ENCODE measurements around the gene FRAS1.

Gene FRAS1

GRCh38 chr4:78529569-78530209 is 472.6 kb downstream of the FRAS1 start:
- TF ChIP-seq SIN3A (IDR thresholded peaks at IDR 0.05; ENCODE audit: borderline replicate concordance, insufficient read depth, low read length), result no peak
- TF ChIP-seq POLR2AphosphoS5 (IDR thresholded peaks at IDR 0.05; ENCODE audit: low read depth, low read length), result no peak
- no peak for TF ChIP-seq FOXP2 (optimal IDR thresholded peaks at IDR 0.05; ENCODE audit: borderline replicate concordance, extremely low read depth, extremely low read length, insufficient read depth)
- no peak for TF ChIP-seq TAF1 (IDR thresholded peaks at IDR 0.05; ENCODE audit: borderline replicate concordance, insufficient read depth, low read length)
- TF ChIP-seq, protein P1, sequence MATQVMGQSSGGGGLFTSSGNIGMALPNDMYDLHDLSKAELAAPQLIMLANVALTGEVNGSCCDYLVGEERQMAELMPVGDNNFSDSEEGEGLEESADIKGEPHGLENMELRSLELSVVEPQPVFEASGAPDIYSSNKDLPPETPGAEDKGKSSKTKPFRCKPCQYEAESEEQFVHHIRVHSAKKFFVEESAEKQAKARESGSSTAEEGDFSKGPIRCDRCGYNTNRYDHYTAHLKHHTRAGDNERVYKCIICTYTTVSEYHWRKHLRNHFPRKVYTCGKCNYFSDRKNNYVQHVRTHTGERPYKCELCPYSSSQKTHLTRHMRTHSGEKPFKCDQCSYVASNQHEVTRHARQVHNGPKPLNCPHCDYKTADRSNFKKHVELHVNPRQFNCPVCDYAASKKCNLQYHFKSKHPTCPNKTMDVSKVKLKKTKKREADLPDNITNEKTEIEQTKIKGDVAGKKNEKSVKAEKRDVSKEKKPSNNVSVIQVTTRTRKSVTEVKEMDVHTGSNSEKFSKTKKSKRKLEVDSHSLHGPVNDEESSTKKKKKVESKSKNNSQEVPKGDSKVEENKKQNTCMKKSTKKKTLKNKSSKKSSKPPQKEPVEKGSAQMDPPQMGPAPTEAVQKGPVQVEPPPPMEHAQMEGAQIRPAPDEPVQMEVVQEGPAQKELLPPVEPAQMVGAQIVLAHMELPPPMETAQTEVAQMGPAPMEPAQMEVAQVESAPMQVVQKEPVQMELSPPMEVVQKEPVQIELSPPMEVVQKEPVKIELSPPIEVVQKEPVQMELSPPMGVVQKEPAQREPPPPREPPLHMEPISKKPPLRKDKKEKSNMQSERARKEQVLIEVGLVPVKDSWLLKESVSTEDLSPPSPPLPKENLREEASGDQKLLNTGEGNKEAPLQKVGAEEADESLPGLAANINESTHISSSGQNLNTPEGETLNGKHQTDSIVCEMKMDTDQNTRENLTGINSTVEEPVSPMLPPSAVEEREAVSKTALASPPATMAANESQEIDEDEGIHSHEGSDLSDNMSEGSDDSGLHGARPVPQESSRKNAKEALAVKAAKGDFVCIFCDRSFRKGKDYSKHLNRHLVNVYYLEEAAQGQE (IDR thresholded peaks at IDR 0.05; ENCODE audit: insufficient read depth in 1 of 2, low read depth in 2 of 2, low read length in 2 of 2), result no peak

DNA sequence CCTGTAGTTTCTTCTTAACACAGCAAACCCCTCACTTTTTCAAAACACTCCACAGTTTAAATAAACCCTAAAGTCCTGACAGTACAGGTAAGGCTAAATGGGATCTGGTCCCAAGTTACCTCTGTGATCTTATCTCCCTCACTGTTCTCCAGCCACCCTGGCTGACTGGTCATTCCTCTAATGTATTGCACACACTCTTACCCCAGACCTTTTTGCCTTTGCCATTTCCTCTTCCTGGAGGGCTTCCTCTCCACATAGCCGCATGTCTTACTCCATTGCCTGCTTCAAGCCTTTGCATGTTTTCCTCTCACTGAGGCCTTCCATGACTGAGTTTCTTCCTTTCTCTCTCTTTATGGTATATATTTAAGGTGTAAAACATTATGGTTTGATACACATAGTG is 474.9 kb downstream of the FRAS1 start:
- TF ChIP-seq SIN3A (IDR thresholded peaks at IDR 0.05; ENCODE audit: borderline replicate concordance, insufficient read depth, low read length), result no peak
- TF ChIP-seq POLR2AphosphoS5 (IDR thresholded peaks at IDR 0.05; ENCODE audit: low read depth, low read length), result no peak
- TF ChIP-seq, protein P1 (IDR thresholded peaks at IDR 0.05; ENCODE audit: insufficient read depth in 1 of 2, low read depth in 2 of 2, low read length in 2 of 2), result no peak
- TF ChIP-seq FOXP2 (optimal IDR thresholded peaks at IDR 0.05; ENCODE audit: borderline replicate concordance, extremely low read depth, extremely low read length, insufficient read depth), result no peak
- TF ChIP-seq TAF1 (IDR thresholded peaks at IDR 0.05; ENCODE audit: borderline replicate concordance, insufficient read depth, low read length), result no peak

DNA sequence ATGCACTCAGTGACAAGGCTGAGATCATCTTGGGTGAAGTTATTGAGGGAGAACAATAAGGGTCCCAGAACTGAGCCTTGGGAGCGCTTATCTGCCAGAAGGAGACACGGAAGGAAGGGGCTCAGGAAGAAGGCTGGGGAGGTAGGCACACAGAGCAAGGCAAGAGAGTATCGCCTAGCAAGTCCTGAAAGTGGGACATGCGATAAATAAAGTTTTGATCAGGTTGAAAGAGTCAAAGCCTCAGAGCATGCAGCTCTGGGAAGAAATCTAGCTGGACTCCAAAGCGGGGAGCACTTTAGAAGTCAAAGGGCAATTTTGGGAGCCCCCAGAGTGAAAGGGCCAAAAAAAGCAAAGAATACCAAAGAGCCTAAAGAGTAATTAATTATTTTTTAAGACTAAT is 476.7 kb downstream of the FRAS1 start:
- TF ChIP-seq TAF1 (IDR thresholded peaks at IDR 0.05; ENCODE audit: borderline replicate concordance, insufficient read depth, low read length), result no peak
- TF ChIP-seq, protein P1 (IDR thresholded peaks at IDR 0.05; ENCODE audit: insufficient read depth in 1 of 2, low read depth in 2 of 2, low read length in 2 of 2), result no peak
- no peak for TF ChIP-seq POLR2AphosphoS5 (IDR thresholded peaks at IDR 0.05; ENCODE audit: low read depth, low read length)
- no peak for TF ChIP-seq SIN3A (IDR thresholded peaks at IDR 0.05; ENCODE audit: borderline replicate concordance, insufficient read depth, low read length)
- no peak for TF ChIP-seq FOXP2 (optimal IDR thresholded peaks at IDR 0.05; ENCODE audit: borderline replicate concordance, extremely low read depth, extremely low read length, insufficient read depth)

DNA sequence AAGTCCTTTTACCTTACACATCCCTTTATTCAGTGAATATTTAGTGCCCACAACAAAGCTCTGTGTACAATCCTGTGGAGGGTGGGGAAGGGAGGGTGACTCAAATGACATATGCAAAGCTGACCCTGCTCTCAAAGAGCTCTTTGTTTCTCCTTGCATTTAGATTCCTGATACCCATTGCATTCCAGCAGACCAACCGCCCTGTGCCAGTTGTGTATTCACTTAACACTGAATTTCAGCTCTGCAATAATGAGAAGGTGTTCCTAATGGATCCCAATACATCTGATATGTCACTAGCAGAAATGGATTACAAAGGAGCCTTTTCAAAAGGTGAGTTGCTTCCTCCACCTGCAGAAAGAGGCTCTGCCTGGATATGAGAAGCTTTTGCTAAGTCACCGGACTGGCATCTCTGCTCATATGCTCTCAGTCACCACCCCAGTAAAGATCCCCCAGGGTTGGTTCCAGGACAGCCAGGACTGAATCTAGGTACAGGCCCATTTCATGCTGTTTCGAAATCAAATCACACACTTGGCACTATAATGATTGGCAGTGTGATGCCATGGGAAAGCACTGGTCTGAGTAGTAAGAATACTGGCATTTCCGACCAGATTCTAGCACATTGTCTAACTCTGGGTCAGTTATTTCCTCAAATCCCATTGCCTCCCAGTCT is 477.3 kb downstream of the FRAS1 start:
- TF ChIP-seq, protein P1 (IDR thresholded peaks at IDR 0.05; ENCODE audit: insufficient read depth in 1 of 2, low read depth in 2 of 2, low read length in 2 of 2), result no peak
- TF ChIP-seq TAF1 (IDR thresholded peaks at IDR 0.05; ENCODE audit: borderline replicate concordance, insufficient read depth, low read length) (no peak), SIN3A (IDR thresholded peaks at IDR 0.05; ENCODE audit: borderline replicate concordance, insufficient read depth, low read length) (no peak), POLR2AphosphoS5 (IDR thresholded peaks at IDR 0.05; ENCODE audit: low read depth, low read length) (no peak), FOXP2 (optimal IDR thresholded peaks at IDR 0.05; ENCODE audit: borderline replicate concordance, extremely low read depth, extremely low read length, insufficient read depth) (no peak)

Data from PFSK-1 (cell line).